ENCODE results near the gene RNASEH2C.

GRCh38 chr11:65742353-65742752 is 21.8 kb upstream of the RNASEH2C start:
- TF ChIP-seq, protein P1, sequence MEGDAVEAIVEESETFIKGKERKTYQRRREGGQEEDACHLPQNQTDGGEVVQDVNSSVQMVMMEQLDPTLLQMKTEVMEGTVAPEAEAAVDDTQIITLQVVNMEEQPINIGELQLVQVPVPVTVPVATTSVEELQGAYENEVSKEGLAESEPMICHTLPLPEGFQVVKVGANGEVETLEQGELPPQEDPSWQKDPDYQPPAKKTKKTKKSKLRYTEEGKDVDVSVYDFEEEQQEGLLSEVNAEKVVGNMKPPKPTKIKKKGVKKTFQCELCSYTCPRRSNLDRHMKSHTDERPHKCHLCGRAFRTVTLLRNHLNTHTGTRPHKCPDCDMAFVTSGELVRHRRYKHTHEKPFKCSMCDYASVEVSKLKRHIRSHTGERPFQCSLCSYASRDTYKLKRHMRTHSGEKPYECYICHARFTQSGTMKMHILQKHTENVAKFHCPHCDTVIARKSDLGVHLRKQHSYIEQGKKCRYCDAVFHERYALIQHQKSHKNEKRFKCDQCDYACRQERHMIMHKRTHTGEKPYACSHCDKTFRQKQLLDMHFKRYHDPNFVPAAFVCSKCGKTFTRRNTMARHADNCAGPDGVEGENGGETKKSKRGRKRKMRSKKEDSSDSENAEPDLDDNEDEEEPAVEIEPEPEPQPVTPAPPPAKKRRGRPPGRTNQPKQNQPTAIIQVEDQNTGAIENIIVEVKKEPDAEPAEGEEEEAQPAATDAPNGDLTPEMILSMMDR (IDR thresholded peaks at IDR 0.05) = no peak
- TF ChIP-seq POLR2A (IDR thresholded peaks at IDR 0.05) = no peak
- TF ChIP-seq EP300 (IDR thresholded peaks at IDR 0.05) = no peak

All from ovary (tissue), 3 donors.